Hematopoietic multipotent progenitor cell treated with erythropoietin and hydrocortisone succinate and interleukin-3 and kit ligand, for 17 days (in vitro differentiated cells): ENCODE data around the gene PRRG2.

Experiments used
- DNase-seq: peaks from one replicate; pipeline ENCODE4 v3.0.0-alpha.2; 2015; ENCODE audit warnings: low spot score

The PRRG2 gene

DNA sequence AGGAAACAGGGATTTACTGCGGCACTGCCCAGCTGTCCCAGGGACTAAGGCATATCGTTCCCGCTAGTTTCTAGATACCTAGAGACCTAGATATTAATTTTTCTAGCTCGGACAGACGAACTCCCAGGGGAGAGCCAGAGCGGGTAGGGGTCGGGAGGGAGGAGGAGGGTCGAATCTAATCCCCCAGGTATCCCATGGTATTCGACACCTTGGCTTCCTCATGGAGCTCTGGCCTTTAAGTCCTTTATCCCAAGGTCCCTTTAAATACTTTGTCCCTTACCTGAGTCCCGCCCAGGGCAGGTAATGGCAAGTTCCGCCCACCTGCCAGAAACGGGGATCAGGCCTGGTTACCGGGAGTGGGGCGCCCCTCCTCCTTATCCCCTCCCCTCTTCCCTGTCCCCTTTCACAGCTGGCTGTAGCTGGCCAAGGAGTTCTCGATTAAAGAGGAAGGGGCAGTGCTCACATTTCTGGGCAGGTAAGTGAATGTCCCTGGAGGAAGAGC, at the start of gene PRRG2:
Gene PRRG2, plus strand, starts transcription at position 310 of the 502 bp plus-strand sequence. CDS start 1,904 bp downstream, outside the sequence.
- no peak for DNase-seq

DNA sequence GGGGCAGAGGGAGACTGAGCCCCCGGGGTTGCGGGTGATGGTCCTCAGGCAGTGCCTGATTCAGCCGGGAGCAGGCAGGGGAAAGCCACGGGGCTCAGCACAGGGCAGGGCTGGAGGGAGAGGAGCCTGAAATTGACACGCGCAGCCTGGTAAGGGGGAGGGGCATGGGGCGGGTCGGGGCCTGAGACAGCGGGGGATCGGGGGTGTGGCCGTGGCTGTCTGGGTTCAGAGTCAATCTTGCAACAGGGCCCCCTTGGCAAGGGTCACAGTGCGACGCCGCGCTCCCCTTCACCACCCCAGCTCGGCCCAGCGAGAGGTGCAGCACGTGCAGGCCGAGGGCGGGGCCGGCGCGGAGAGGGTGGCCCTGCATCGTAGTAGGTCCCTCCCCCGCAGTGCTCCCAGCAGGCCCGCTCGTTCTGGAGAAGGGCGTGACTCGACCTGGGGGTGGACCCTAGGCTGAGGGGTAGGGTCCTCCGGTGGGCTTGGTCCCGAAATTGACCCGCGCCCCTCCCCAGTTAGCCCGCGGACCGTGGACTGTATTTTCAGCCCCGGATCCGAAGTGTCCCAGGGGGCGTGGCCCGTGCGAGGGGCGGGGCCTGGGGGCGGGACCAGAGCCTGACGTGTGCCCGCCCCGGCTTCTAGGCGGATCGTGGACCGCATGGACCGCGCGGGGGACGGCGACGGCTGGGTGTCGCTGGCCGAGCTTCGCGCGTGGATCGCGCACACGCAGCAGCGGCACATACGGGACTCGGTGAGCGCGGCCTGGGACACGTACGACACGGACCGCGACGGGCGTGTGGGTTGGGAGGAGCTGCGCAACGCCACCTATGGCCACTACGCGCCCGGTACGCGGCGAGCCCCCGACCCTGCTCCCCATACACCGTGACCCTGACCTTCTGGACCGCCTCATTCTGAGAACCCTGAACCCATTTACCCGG, 47.3 kb upstream of the PRRG2 start:
- DNase-seq = peak; percentile 84

GRCh38 chr19:49534632-49535385, 46.3 kb upstream of the PRRG2 start:
- DNase-seq = no peak

GRCh38 chr19:49536921-49537462, 44.1 kb upstream of the PRRG2 start:
- DNase-seq = no peak

DNA sequence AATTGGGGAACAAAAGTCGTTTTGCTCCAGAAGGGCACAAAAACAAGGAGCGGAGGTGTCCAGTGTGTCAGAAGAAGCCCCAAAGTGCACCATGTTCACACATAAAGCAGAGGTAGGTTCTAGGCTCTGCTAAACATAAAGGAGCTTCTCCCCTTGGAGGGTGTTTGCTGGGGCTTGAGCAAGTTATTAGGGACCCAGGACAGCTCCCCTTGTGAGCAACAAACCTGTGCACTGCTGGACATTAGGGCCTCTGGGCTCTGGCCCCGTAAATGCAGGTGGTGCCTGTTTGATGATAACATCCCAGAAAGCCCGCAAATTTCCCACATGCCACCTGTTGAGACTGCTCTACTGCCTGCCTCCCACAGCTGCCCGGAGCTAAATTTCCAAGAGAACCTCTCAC, 42.5 kb upstream of the PRRG2 start:
- no peak for DNase-seq

- no peak for DNase-seq
Observed at GRCh38 chr19:49539192-49539952, 41.7 kb upstream of the PRRG2 start.

DNA sequence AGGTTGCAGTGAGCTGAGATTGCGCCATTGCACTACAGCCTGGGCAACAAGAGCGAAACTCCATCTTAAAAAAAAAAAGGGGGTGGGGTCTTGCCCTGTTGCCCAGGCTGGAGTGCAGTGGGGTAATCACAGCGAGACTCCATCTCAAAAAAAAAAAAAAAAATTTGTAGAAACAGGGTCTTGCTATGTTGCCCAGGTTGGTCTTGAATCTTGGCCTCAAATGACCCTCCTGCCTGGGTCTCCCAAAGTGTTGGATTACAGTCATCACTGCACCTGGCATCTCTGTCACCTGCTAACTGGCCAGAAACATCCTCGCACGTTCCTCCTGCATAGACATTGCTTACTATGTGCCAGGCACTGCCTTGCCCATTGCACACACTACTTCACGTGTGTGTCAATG, 39.2 kb upstream of the PRRG2 start:
- no peak for DNase-seq

DNA sequence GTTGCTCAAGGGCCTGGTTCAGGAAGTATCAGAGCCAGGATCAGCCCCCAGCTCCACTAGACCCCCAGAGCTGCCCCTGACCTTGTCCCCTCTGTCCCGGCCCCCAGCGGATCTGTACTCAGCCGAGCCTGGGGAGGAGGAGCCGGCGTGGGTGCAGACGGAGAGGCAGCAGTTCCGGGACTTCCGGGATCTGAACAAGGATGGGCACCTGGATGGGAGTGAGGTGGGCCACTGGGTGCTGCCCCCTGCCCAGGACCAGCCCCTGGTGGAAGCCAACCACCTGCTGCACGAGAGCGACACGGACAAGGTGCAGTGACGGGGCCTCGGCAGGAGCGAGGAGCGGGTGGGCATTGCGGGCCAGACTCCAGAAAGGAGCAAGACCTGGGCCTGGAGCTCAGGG, 38.7 kb upstream of the PRRG2 start:
- DNase-seq = no peak

GRCh38 chr19:49543032-49543431, 38.1 kb upstream of the PRRG2 start:
- no peak for DNase-seq

GRCh38 chr19:49544154-49544553, 37.0 kb upstream of the PRRG2 start:
- no peak for DNase-seq

- DNase-seq = peak; percentile 92
Observed at GRCh38 chr19:49546825-49547565, 34.1 kb upstream of the PRRG2 start.

- DNase-seq = no peak
Observed at GRCh38 chr19:49549045-49549444, 32.1 kb upstream of the PRRG2 start.

DNA sequence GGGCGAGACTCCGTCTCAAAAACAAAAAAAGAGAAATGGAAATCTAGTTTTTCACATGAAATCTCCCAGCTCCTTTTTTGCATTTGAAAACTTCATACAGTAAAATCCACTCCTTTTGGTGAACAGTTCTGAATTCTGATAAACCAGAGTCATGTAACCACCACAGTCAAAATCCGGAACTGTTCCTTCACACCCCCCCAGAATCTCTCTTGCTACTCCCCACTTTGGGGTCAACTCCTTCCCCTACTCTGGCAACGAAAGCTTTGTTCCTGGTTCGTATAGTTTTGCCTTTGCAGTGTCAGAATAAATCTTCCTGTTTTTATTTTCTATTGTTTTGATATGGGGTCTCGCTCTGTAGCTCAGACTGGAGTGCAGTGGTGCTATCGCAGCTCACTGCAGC, 29.6 kb upstream of the PRRG2 start:
- no peak for DNase-seq

- DNase-seq = no peak
Observed at GRCh38 chr19:49552749-49553148, 28.4 kb upstream of the PRRG2 start.

DNA sequence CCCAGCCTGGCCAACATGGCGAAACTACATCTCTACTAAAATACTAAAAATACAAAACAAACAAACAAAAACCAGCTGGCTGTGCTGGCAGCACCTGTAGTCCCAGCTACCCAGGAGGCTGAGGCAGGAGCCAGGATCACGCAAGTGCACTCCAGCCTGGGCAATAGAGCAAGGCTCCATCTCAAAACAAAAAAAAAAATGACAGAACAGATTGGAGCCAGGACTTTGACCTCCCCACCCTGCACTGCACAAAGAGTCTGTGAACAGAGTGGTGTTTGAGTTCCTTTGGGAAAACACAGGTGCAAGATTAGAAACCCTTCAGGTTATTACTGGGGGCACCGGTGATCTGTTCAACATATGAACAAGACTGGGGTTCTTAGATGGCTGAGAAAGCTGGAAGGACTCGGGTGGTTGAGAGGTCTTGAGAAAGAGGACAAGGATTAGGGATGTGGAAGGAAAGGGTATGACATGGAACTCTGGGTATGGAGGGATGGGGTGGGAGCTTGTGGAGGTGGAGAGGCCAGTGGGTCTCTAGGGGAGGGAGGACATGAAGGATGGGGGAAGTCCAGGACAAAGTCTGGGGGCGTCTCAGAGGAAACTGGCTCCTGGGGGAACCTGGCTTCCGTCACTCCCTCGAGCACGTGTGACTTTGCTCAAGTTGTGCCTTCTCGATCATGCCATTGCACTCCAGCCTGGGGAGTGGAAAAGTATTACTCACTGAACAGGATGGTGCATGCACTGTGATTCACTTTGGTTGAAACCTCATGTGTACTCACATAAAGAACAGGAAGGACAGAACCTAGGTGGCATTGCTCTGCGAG, 27.5 kb upstream of the PRRG2 start:
- no peak for DNase-seq

DNA sequence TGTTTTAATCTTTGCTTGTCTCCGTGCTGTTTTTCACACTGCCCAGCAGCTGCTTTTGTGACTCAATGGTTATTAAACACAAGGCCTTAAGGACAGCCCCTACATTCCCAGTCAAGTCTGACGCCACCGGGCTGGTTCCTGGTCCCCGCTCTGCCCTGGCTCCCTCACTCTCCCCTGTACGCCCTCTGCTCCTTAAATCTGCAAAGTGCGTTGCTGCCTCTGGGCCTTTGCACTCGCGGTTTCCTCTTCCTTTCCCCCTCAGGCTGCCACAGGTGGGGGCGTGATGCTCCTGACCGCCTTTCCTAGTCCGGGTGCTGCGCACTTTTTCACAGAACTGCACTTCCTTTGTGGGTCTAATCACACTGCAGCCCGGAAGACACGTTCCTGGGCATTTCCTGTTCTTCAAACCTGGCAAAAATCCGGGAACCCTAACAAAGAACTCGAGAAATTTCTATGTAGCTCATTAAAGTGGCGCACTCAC, 26.4 kb upstream of the PRRG2 start:
- DNase-seq = no peak

GRCh38 chr19:49555600-49556411, 25.3 kb upstream of the PRRG2 start:
- DNase-seq = peak; percentile 31

DNA sequence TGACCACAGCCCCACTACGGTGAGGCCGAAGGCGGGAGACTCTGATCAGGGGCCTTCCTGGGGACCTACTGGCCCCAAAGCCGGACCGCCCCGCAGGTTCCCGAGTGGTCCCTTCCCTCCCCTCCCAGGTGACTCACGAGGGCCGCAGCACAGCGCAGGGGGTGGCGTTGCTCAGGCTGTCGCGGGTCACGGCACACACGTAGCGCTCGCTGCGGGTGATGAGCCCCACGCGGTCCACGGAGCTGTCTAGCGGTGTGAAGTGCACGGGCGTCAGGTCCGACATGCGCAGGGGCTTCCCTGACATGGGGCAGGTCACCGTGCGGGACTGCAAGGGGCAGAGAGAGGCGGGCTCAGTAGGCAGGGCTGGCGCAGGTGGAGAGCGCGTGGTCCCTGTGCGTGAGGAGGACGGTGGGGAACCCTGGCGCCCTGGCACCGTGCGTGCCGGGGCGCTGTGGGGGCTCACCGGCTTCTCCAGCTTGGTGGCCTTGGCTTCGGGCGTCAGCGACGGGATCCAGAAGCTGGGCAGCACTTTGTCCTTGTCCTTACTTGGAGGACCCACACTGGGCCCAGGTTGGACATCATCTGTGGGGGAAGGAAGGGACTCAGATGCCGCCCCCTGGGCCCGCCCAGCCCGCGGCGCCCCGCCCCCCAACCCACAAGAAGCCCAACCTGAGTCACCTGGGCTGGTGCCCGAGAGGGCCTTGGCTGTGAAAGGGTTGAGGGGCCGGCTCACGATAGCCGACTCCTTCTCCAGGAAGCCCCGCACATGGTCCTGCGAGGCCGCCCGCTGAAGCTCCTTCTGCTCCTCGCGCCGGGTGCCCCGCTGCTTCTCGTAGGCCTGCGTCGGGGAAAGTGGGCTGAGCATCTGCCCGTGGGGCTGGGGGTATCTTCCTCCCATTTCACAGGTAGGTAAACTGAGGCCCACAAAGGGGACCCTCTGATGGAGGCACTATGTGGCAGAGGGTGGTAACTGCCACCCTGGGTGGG, 24.4 kb upstream of the PRRG2 start:
- no peak for DNase-seq
